Body of pancreas (tissue), 4 donors: ENCODE measurements around the gene TTC33. TPM values are rescaled to one million over a fixed set of nuclear protein-coding genes. Genes with fewer than 3 reads are reported as not detected.
A peak's percentile ranks its signal among the peaks of the same experiment; 100 is the strongest.

Source experiments
- ATAC-seq: fragments of 150-250 bp; one replicate; pipeline ENCODE4 v1.9.1; 2016
- DNase-seq, 4 donors: peaks; one replicate each; pipeline ENCODE4 v3.0.0-alpha.2; 2019
- H3K27ac ChIP-seq, 4 donors: fragments of 200-600 bp; sonication (generic); 1 replicate in 3 of 4; 2 replicates in 1 of 4; pipeline versions ENCODE4 v1.5.1 to v1.6.1; 2016 to 2019; ENCODE audit warnings: mild to moderate bottlenecking in 1 of 4, mixed read lengths in 1 of 4, moderate library complexity in 1 of 4
- H3K27me3 ChIP-seq, 2 donors: fragments of 200-600 bp; sonication (generic); one replicate each; pipeline ENCODE4 v1.6.0; 2016; ENCODE audit warnings: mild to moderate bottlenecking in 1 of 2
- H3K36me3 ChIP-seq, 2 donors: fragments of 200-600 bp; sonication (generic); replicated peaks in 1 of 2; 2 replicates each; pipeline ENCODE4 v1.5.1; 2016; ENCODE audit warnings: low read depth in 2 of 2; ENCODE audit not compliant: insufficient read depth in 1 of 2
- H3K4me1 ChIP-seq: fragments of 200-600 bp; sonication (generic); one replicate; pipeline ENCODE4 v1.6.0; 2016
- H3K4me3 ChIP-seq, 2 donors: fragments of 200-600 bp; sonication (generic); 1 replicate in 1 of 2; 2 replicates in 1 of 2; pipeline ENCODE4 v1.5.1; 2016 to 2019
- H3K9me3 ChIP-seq, 3 donors: fragments of 200-600 bp; sonication (generic); 1 replicate in 2 of 3; 2 replicates in 1 of 3; pipeline ENCODE4 v1.5.1; 2016
- POLR2A ChIP-seq, 3 donors: fragments of 450-650 bp; IDR thresholded peaks; one replicate each; pipeline ENCODE4 v1.6.1; 2016; ENCODE audit warnings: antibody characterized with exemption in 3 of 3, mild to moderate bottlenecking in 2 of 3
- WGBS, 2 donors: methylation state at CpG; one replicate each; pipeline ENCODE4 v1.1.5; 2017; 5-methylcytosine and 5-hydroxymethylcytosine counted together
- intact Hi-C: fragments of 100-400 bp; cut with DNase I; formaldehyde crosslinking; loops from one replicate; pipeline ENCODE4 v1.15.1; 2023
- total RNA-seq, 2 donors: library from RNA; depleted of rRNA; stranded (reverse); fragments of >200 nt; gene quantifications; one replicate each; pipeline ENCODE4 v1.1.0, GENCODE V29; 2016
- TF ChIP-seq, protein P1 (sequence below), 7 experiments: fragments of 450-650 bp in 4 of 7; fragments of 200-600 bp in 3 of 7; sonication (generic) in 3 of 7; IDR thresholded peaks; one replicate each; pipeline ENCODE4 v1.5.1; 2016 to 2019; ENCODE audit warnings: antibody characterized with exemption in 7 of 7

Gene TTC33
- total RNA-seq, 2 donors from 2014 or later = 2.3 to 9.3 TPM

DNA sequence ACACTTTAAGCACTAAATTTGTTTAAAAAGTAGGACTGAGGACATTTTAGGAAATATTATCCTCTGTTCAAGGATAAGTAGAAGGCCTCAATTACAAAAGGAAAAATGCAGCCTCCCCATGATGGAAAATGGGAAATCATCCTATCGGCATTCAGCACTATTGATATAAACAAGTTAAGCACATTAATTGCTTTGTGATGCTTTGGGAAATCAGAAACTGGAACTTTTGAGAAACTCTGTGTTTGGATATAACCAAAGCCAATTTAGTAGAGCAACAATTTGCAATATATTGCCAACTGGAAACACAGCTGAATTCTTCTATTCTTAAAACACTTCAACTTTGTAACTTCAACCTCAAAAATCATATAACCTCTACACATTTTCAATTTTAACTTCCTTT is 141.3 kb downstream of the TTC33 start:
- Histone ChIP-seq H3K27me3 (no peaks in the 10 kb centered on the region), H3K4me3 (no peak overlapping the region), H3K27ac (no peak overlapping the region), H3K4me1 (no peaks in the 10 kb centered on the region), H3K36me3 (no peaks in the 10 kb centered on the region), H3K9me3 (no peaks in the 10 kb centered on the region)
- TF ChIP-seq, protein P1, sequence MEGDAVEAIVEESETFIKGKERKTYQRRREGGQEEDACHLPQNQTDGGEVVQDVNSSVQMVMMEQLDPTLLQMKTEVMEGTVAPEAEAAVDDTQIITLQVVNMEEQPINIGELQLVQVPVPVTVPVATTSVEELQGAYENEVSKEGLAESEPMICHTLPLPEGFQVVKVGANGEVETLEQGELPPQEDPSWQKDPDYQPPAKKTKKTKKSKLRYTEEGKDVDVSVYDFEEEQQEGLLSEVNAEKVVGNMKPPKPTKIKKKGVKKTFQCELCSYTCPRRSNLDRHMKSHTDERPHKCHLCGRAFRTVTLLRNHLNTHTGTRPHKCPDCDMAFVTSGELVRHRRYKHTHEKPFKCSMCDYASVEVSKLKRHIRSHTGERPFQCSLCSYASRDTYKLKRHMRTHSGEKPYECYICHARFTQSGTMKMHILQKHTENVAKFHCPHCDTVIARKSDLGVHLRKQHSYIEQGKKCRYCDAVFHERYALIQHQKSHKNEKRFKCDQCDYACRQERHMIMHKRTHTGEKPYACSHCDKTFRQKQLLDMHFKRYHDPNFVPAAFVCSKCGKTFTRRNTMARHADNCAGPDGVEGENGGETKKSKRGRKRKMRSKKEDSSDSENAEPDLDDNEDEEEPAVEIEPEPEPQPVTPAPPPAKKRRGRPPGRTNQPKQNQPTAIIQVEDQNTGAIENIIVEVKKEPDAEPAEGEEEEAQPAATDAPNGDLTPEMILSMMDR (IDR thresholded peaks at IDR 0.05) = no peak
- TF ChIP-seq POLR2A (IDR thresholded peaks at IDR 0.05) = no peak
- DNase-seq (no peak), ATAC-seq (no peak)
- intact Hi-C loops = no loop called here
- 83 to 90% methylated on average over 1 of the region's 1 CpG for WGBS, 2 donors

GRCh38 chr5:40607202-40607601 is 148.6 kb downstream of the TTC33 start:
- Histone ChIP-seq H3K27me3 (no peaks in the 10 kb centered on the region), H3K9me3 (no peaks in the 10 kb centered on the region), H3K36me3 (no peaks in the 10 kb centered on the region), H3K4me3 (no peak overlapping the region), H3K4me1 (no peaks in the 10 kb centered on the region), H3K27ac (no peak overlapping the region)
- no peak for TF ChIP-seq POLR2A (IDR thresholded peaks at IDR 0.05)
- TF ChIP-seq, protein P1 (IDR thresholded peaks at IDR 0.05) = no peak
- no peak for ATAC-seq
- no peak for DNase-seq
- 78 to 82% methylated on average over 3 of the region's 3 CpGs for WGBS, 2 donors
- intact Hi-C loops = no loop called here

- WGBS, 2 donors = 83 to 84% methylated on average over 11 of the region's 11 CpGs
Observed at GRCh38 chr5:40606077-40606765, 149.5 kb downstream of the TTC33 start.

GRCh38 chr5:40605295-40605958 is 150.3 kb downstream of the TTC33 start:
- peak overlapping the region in 1 of 4 donors; percentile 45 for H3K27ac ChIP-seq
- H3K4me1 ChIP-seq = no peaks in the 10 kb centered on the region
- no peaks in the 10 kb centered on the region for H3K27me3 ChIP-seq
- ATAC-seq = no peak
- H3K4me3 ChIP-seq = no peak overlapping the region
- TF ChIP-seq, protein P1 (IDR thresholded peaks at IDR 0.05) = no peak
- no peak for TF ChIP-seq POLR2A (IDR thresholded peaks at IDR 0.05)
- WGBS, 2 donors = 82 to 85% methylated on average over 4 of the region's 4 CpGs
- H3K9me3 ChIP-seq = no peaks in the 10 kb centered on the region
- H3K36me3 ChIP-seq = no peaks in the 10 kb centered on the region
- intact Hi-C loops = no loop called here
- peak in 1 of 4 donors; percentile 31 for DNase-seq

More at GRCh38 chr5:40606077-40606765, 149.5 kb downstream of the TTC33 start:
- no peak overlapping the region for H3K4me3 ChIP-seq
- intact Hi-C loops = no loop called here
- H3K4me1 ChIP-seq = no peaks in the 10 kb centered on the region
- H3K9me3 ChIP-seq = no peaks in the 10 kb centered on the region
- peak overlapping the region in 1 of 4 donors; percentile 45 for H3K27ac ChIP-seq
- ATAC-seq = no peak
- H3K27me3 ChIP-seq = no peaks in the 10 kb centered on the region
- no peaks in the 10 kb centered on the region for H3K36me3 ChIP-seq
- TF ChIP-seq POLR2A (IDR thresholded peaks at IDR 0.05) = no peak
- TF ChIP-seq, protein P1 (IDR thresholded peaks at IDR 0.05) = no peak
- DNase-seq = no peak
